GM18909 (cell line): Measurements from ENCODE around the gene CYBA.

Experiments used
- ATAC-seq: cut with Tn5 transposase; IDR thresholded peaks from one replicate; pipeline ENCODE4 v1.9.1; 2021; ENCODE audit warnings: mild to moderate bottlenecking; ENCODE audit not compliant: unreplicated experiment, poor library complexity

The CYBA gene

DNA sequence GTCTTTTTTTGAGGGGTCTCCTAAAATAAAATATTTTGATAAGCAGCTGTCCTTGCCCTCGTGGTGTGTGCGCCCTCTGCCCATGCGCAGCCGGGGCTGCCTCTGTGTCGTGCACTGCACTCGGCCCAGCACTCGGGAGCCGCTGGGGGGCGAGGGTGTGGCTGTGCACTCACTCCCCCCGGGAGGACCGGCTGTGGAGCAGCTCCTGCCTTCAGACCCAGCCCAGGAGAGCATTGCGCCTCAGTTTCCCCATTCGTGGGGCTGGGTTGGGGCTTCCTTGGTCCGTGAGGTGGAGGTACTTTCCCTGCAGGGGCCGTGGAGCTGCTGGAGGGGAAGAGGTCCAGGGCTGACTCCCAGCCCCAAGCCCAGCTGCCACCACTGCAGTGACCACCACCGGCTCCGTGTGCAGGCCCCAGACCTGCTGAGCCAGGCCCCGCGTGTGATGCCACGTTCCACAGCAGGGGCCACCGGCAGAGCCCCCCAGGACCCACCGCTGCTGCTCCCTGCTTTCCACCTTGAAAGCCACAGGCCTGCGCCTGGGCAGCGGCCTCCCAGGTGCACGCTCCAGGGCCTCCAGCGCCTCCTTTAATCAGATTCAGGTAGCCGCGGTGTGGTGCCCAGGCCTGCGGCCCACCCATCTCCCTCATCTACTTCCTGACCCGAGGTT, 18.8 kb downstream of the CYBA start:
- no peak for ATAC-seq

DNA sequence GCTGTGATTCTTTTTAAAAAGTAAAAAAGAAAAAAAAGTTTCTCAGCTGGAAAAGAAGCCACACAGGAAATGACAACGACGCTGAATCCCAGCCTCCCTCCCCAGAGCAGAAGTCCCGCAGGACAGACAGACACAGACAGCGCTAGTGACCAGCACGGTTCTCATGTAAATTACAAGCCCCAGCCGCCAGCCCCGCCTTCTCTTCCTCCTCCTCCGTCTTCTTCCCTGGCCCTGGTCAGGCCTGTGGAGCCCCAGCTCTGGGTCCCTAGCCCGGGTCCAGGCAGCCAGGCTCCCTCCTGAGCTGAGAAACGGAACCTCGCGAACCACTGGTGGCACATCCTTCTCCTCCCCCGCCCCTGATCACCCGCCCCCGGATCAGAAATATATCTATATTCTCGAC, 19.5 kb downstream of the CYBA start:
- ATAC-seq, result no peak

- ATAC-seq, result no peak
Measured at GRCh38 chr16:88630941-88631340, 19.9 kb downstream of the CYBA start.

DNA sequence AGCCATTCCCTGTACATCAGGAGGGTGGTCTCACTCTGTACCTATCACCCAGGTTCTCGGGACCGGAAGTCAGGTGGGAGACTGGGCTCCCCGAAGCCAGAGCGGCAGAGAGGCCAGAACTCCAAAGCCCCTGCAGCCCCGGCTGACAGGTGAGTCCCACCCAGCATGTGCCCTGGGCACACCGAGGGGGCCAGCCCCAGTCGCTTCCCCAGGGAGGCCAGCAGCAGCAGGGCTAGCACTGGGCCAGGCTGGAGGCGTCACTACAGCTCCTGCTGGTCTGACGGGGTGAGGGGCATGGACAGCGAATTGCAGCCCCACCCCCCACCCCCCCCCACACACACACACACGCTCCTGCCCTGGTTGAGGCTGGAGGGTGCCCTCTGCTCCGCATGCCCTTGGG, 20.4 kb downstream of the CYBA start:
- ATAC-seq, result no peak

GRCh38 chr16:88629835-88630234, 21.0 kb downstream of the CYBA start:
- no peak for ATAC-seq

- no peak for ATAC-seq
Measured at GRCh38 chr16:88628512-88628974, 22.3 kb downstream of the CYBA start.

GRCh38 chr16:88627531-88628411, 23.1 kb downstream of the CYBA start:
- no peak for ATAC-seq

DNA sequence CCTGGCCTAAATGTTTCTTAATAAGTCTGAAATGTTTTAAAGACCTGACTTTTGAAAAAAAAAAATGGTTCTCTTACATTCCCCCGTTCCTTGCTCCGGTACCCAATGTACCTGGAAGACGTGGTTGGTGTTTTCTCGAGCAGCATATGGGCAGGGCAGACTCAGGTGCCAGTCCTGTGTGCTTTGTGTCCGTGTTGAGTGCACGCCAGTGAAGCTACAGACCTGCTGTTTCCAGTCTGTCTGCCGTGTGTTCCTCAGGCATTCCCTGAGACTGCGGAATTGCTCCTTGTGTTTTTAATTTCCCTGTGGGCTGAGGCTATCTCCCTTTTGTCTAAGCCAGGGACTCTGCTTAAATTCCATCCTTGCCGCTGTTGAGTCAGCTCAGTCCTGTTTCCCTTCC, 24.2 kb downstream of the CYBA start:
- no peak for ATAC-seq

- no peak for ATAC-seq
Measured at GRCh38 chr16:88624977-88625576, 25.8 kb downstream of the CYBA start.

DNA sequence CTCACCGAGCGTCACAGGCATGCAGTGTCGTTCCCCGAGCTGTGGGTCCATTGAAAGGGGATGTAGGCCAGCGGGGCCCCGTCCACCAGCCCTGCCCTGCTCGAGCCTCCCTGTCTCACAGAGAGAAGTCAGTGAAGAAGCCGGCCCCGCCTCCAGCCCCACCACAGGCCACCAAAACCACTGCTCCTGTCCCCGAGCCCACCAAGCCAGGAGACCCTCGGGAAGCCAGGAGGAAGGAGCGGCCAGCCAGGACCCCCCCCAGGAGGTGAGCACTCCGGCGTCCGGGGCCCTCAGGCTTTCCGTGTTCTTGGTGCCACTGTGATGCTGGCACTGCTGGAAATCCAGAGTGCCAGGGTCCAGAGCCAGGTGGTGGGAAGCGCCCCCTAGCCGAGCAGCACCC, 26.4 kb downstream of the CYBA start:
- ATAC-seq, result no peak

- ATAC-seq, result no peak
Measured at GRCh38 chr16:88623858-88624257, 27.0 kb downstream of the CYBA start.

DNA sequence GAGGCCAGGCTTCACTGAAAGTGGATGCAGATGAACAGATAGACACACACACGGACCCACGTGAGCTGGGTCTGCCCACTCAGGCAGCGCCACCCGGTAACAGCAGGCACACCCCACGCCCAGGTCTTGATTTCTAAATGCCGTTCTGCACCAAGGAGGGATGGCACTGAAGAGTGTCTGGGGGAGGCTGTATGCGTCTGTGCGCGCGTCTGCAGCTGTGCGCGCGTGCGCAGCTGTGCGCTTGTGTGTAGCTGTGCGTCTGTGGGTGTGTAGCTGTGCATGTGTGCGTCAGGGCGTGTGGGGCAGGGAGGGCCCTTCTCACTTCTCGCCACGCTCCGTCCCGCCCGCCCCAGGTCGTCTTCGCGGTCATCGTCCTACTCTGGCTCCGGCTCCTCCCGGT, 28.0 kb downstream of the CYBA start:
- ATAC-seq, result no peak

- ATAC-seq, result no peak
Measured at GRCh38 chr16:88622125-88622524, 28.7 kb downstream of the CYBA start.

DNA sequence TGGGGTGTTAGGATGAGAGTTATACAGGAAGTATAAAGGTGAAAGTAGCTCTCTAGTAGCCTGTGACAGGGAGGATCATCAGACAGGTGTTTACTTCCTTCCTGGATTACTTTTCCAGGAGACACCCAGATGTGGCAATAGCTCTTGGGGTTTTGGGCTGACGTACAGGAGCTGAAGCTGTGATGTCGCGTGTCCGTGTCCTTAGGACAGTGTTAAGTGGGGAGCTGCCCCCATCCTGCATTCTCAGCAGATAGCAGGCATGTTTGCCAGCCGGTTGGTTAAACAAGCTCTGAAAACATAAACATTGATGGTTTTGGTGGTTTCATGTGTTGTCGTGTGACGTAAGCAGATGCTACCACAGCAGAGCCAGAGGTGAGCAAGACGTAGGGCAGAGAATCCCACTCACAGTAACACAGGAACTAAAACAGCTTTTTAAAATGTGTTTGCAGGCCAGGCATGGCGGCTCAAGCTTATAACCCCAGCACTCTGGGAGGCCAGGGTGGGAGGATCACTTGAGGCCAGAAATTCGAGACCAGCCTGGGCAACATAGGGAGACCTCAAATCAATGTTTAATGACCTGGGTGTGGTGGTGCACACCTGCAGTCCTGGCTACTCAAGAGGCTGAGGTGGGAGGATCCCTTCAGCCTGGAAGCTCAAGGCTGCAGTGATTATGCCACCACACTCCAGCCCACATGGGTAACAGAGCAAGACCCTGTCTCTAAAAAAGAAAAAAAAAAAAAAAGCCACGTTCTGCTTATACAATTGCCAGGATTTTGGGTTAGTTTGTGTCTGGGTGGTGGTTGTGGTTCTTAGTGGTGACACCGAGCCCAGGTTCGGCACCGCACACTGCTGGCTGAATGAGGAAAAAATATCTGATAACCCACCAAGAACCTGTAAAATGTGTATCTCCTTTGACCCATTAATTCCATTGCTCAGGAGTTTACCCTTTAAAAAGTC, 30.7 kb downstream of the CYBA start:
- ATAC-seq, result no peak

DNA sequence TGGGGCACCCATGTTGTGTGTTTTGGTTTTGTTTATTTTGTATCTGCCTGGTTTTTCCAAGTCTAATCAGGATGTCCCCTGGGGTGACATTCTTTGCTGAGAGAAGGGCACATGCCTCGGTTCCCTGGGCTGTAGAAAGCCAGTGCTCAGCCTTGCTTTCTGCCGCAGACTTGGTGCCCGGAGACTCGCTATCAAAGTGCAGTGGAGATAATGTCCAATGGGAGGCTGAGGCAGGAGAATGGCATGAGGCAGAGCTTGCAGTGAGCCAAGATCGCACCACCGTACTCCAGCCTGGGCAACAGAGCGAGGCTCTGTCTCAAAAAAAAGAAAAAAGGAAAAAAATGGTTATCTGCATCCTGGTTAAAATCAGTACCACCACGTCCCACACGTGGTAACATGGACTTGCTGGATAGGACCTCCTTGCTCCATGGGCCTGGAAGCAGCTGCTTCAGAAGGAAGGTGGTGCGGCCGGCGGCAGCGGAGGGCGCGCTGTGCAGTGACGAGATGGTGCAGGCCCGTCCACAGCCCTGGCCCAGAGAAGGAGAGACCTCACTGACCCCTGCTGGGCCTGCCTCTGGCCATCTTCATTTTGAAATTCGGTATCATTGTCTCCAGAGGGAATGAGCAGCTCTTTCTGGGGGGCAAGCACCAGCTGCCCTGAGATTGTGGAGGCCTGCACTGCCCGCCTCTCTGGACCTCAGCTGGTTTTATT, 31.7 kb downstream of the CYBA start:
- ATAC-seq, result no peak

GRCh38 chr16:88618182-88618955, 32.5 kb downstream of the CYBA start:
- no peak for ATAC-seq

- no peak for ATAC-seq
Measured at GRCh38 chr16:88617268-88618031, 33.4 kb downstream of the CYBA start.

DNA sequence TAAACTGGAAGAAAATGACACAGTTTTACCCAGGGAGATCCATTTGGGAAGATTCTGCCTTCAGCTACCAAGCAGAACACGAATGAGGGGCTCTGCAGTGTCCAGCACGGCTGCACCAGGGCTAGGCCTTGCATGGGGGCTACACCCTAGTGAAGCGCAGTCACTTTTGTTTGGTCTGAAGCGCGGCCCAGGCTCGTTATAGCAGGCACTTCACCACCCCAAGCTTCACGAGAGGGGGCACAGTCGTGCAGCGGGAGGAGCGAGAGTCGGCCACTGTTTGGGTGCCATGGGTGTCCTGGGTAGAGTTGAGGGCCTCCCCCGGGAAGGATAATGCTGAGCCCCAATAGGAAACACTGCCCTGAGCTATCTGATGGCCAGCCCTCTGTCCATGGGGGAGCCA, 34.1 kb downstream of the CYBA start:
- no peak for ATAC-seq
